GM12892 (cell line): Measurements from ENCODE around the gene MOB3B.

Experiments
- POLR2A ChIP-seq: IDR thresholded peaks from 2 replicates; pipeline ENCODE4 v1.6.1; 2011; ENCODE audit warnings: low read depth, low read length, control low read depth
- POLR2AphosphoS5 ChIP-seq: IDR thresholded peaks from 2 replicates; pipeline ENCODE4 v1.6.1; 2011; ENCODE audit warnings: low read depth, low read length, control low read depth
- TAF1 ChIP-seq: IDR thresholded peaks from 2 replicates; pipeline ENCODE4 v1.6.1; 2011; ENCODE audit warnings: low read depth, mild to moderate bottlenecking, control low read depth, low read length, borderline replicate concordance

GRCh38 chr9:27280860-27281259 is 248.8 kb downstream of the MOB3B start:
- TF ChIP-seq TAF1 (no peak), POLR2A (no peak), POLR2AphosphoS5 (no peak)
